KOPT-K1 (cell line): ENCODE measurements around the gene PTPRK.

Experiments
- H3K27ac ChIP-seq: fragments of 200-600 bp; sonication (generic); 2 replicates; pipeline ENCODE4 v1.5.1; 2016; ENCODE audit warnings: antibody characterized with exemption, mild to moderate bottlenecking, low read depth, low read length; ENCODE audit not compliant: poor library complexity, severe bottlenecking
- H3K36me3 ChIP-seq: fragments of 200-600 bp; sonication (generic); 2 replicates; pipeline ENCODE4 v1.5.1; 2017; ENCODE audit warnings: antibody characterized with exemption, mild to moderate bottlenecking, low read length, moderate library complexity; ENCODE audit not compliant: insufficient read depth
- H3K9me3 ChIP-seq: fragments of 200-600 bp; sonication (generic); 2 replicates; pipeline ENCODE4 v1.5.1; 2017; ENCODE audit warnings: antibody characterized with exemption, low read length, mild to moderate bottlenecking; ENCODE audit not compliant: insufficient read depth, poor library complexity, severe bottlenecking

PTPRK gene

GRCh38 chr6:127971945-127972391 lies 548.4 kb downstream of the PTPRK start:
- Histone ChIP-seq H3K27ac (peak overlapping the region; percentile 93), H3K36me3 (peaks cover 14% of the 10 kb centered on the region), H3K9me3 (peaks cover 18% of the 10 kb centered on the region)

GRCh38 chr6:127971386-127971785 lies 549.0 kb downstream of the PTPRK start:
- H3K36me3 ChIP-seq = peaks cover 8% of the 10 kb centered on the region
- peak overlapping the region; percentile 93 for H3K27ac ChIP-seq
- H3K9me3 ChIP-seq = peaks cover 16% of the 10 kb centered on the region

GRCh38 chr6:127969701-127970100 lies 550.7 kb downstream of the PTPRK start:
- H3K9me3 ChIP-seq = peaks cover 10% of the 10 kb centered on the region
- peak overlapping the region; percentile 93 for H3K27ac ChIP-seq

GRCh38 chr6:127968394-127968793 lies 552.0 kb downstream of the PTPRK start:
- H3K27ac ChIP-seq = peak overlapping the region; percentile 93
- peaks cover 15% of the 10 kb centered on the region for H3K9me3 ChIP-seq
- H3K36me3 ChIP-seq = no peaks in the 10 kb centered on the region

More at GRCh38 chr6:127969701-127970100, 550.7 kb downstream of the PTPRK start:
- no peaks in the 10 kb centered on the region for H3K36me3 ChIP-seq

- peak overlapping the region; percentile 93 for H3K27ac ChIP-seq
- H3K36me3 ChIP-seq = no peaks in the 10 kb centered on the region
- peaks cover 15% of the 10 kb centered on the region for H3K9me3 ChIP-seq
Measured at GRCh38 chr6:127967708-127968107, 552.7 kb downstream of the PTPRK start.

GRCh38 chr6:127966616-127967015 lies 553.8 kb downstream of the PTPRK start:
- Histone ChIP-seq H3K9me3 (peaks cover 15% of the 10 kb centered on the region), H3K27ac (peak overlapping the region; percentile 93), H3K36me3 (no peaks in the 10 kb centered on the region)

- no peak overlapping the region for H3K27ac ChIP-seq
- no peaks in the 10 kb centered on the region for H3K36me3 ChIP-seq
- H3K9me3 ChIP-seq = peaks cover 31% of the 10 kb centered on the region
Measured at GRCh38 chr6:127963495-127963894, 556.9 kb downstream of the PTPRK start.

GRCh38 chr6:127959869-127960268 lies 560.5 kb downstream of the PTPRK start:
- Histone ChIP-seq H3K36me3 (no peaks in the 10 kb centered on the region), H3K9me3 (peaks cover 21% of the 10 kb centered on the region), H3K27ac (no peak overlapping the region)

- Histone ChIP-seq H3K36me3 (no peaks in the 10 kb centered on the region), H3K27ac (no peak overlapping the region), H3K9me3 (peaks cover 20% of the 10 kb centered on the region)
Measured at GRCh38 chr6:127956956-127957355, 563.4 kb downstream of the PTPRK start.

- peaks cover 19% of the 10 kb centered on the region for H3K9me3 ChIP-seq
- no peaks in the 10 kb centered on the region for H3K36me3 ChIP-seq
- H3K27ac ChIP-seq = no peak overlapping the region
Measured at GRCh38 chr6:127956260-127956888, 564.0 kb downstream of the PTPRK start.

GRCh38 chr6:127954082-127954481 lies 566.3 kb downstream of the PTPRK start:
- H3K27ac ChIP-seq = peak overlapping the region; percentile 96
- peaks cover 4% of the 10 kb centered on the region for H3K9me3 ChIP-seq
- no peaks in the 10 kb centered on the region for H3K36me3 ChIP-seq

- H3K36me3 ChIP-seq = no peaks in the 10 kb centered on the region
- H3K9me3 ChIP-seq = peaks cover 12% of the 10 kb centered on the region
- peak overlapping the region; percentile 96 for H3K27ac ChIP-seq
Measured at GRCh38 chr6:127952831-127953230, 567.6 kb downstream of the PTPRK start.

GRCh38 chr6:127952176-127952575 lies 568.2 kb downstream of the PTPRK start:
- H3K9me3 ChIP-seq = peaks cover 18% of the 10 kb centered on the region
- H3K27ac ChIP-seq = peak overlapping the region; percentile 96
- no peaks in the 10 kb centered on the region for H3K36me3 ChIP-seq

- Histone ChIP-seq H3K9me3 (peaks cover 27% of the 10 kb centered on the region), H3K27ac (peak overlapping the region; percentile 96), H3K36me3 (no peaks in the 10 kb centered on the region)
Measured at GRCh38 chr6:127951172-127951917, 569.1 kb downstream of the PTPRK start.

- H3K9me3 ChIP-seq = peaks cover 33% of the 10 kb centered on the region
- no peaks in the 10 kb centered on the region for H3K36me3 ChIP-seq
- peak overlapping the region; percentile 96 for H3K27ac ChIP-seq
Measured at GRCh38 chr6:127950566-127951145, 569.7 kb downstream of the PTPRK start.
